Left cardiac atrium (tissue), 4 donors: ENCODE data around the gene PDZD4. TPM values are rescaled to one million over a fixed set of nuclear protein-coding genes. Genes with fewer than 3 reads are reported as not detected.
"Not testable (repeated sequence)": the region's sequence is repeated elsewhere in the genome, so short reads cannot be mapped to it uniquely, and the experiment has no call there.

Experiments
- ATAC-seq, 2 donors: fragments of 200-7000 bp; cut with Tn5 transposase; one replicate each; pipeline ENCODE4 v1.9.1; 2020; ENCODE audit warnings: mild to moderate bottlenecking in 2 of 2, moderate library complexity in 2 of 2
- DNase-seq: peaks from one replicate; pipeline ENCODE4 v3.0.0-alpha.2; 2020
- intact Hi-C, 2 donors: fragments of 100-400 bp; cut with DNase I; formaldehyde crosslinking; loops; one replicate each; pipeline versions ENCODE4 v1.14.1 to v1.15.1; 2022 to 2023
- total RNA-seq, 2 donors: library from RNA; stranded (reverse); fragmentation: NEBNext Ultra II Directional; extraction: Animal tissue kit (Norgen Biotek cat#: 25700); gene quantifications; one replicate each; pipeline ENCODE4 v1.2.1, GENCODE V29; 2021
- donor health status: DM: no; HTN: yes; CAD: no.
- donor health status: DM: no; HTN: yes; CAD: no; lungs with severe emphysema.
- donor health status: DM: yes; HTN: yes; CAD: no.
- donor health status: Dilated cardiomyopathy.

The PDZD4 gene
- total RNA-seq, 2 donors from 2014 or later = 4.0 to 4.3 TPM

- ATAC-seq = peak; percentile 19 to 25
- no peak for DNase-seq
- intact Hi-C loops = no loop called here
Observed at GRCh38 chrX:153819384-153820040, 10.8 kb downstream of the PDZD4 start.

GRCh38 chrX:153818571-153819383, 11.6 kb downstream of the PDZD4 start:
- peak; percentile 66 to 91 for ATAC-seq
- intact Hi-C loops = no loop called here
- DNase-seq = peak; percentile 48

GRCh38 chrX:153818064-153818463, 12.3 kb downstream of the PDZD4 start:
- DNase-seq, intact Hi-C loops, ATAC-seq: not testable (repeated sequence)

- ATAC-seq = no peak
- DNase-seq = no peak
- intact Hi-C loops = no loop called here
Observed at GRCh38 chrX:153816831-153817690, 13.3 kb downstream of the PDZD4 start.

- intact Hi-C loops = no loop called here
Observed at GRCh38 chrX:153814591-153815315, 15.6 kb downstream of the PDZD4 start.

GRCh38 chrX:153813161-153813560, 17.2 kb downstream of the PDZD4 start:
- intact Hi-C loops = no loop called here
- no peak for ATAC-seq

More at GRCh38 chrX:153814591-153815315, 15.6 kb downstream of the PDZD4 start:
- no peak for ATAC-seq
- DNase-seq = no peak

GRCh38 chrX:153812220-153812619, 18.1 kb downstream of the PDZD4 start:
- intact Hi-C loops = no loop called here
- DNase-seq (no peak), ATAC-seq (no peak)

More at GRCh38 chrX:153813161-153813560, 17.2 kb downstream of the PDZD4 start:
- DNase-seq = no peak

GRCh38 chrX:153807976-153808375, 22.4 kb downstream of the PDZD4 start:
- ATAC-seq = no peak
- intact Hi-C loops = no loop called here
- no peak for DNase-seq

- DNase-seq (no peak), ATAC-seq (no peak)
- intact Hi-C loops = no loop called here
Observed at GRCh38 chrX:153806999-153807575, 23.3 kb downstream of the PDZD4 start.

GRCh38 chrX:153805436-153805835, 24.9 kb downstream of the PDZD4 start:
- DNase-seq (no peak), ATAC-seq (no peak)
- intact Hi-C loops = no loop called here

- no peak for DNase-seq
- no peak for ATAC-seq
- intact Hi-C loops = no loop called here
Observed at GRCh38 chrX:153804621-153805020, 25.7 kb downstream of the PDZD4 start.

GRCh38 chrX:153804100-153804595, 26.2 kb downstream of the PDZD4 start:
- no peak for ATAC-seq
- intact Hi-C loops = no loop called here
- DNase-seq = no peak

GRCh38 chrX:153803211-153804099, 26.9 kb downstream of the PDZD4 start:
- DNase-seq = no peak
- intact Hi-C loops = no loop called here
- ATAC-seq = no peak

GRCh38 chrX:153802513-153803045, 27.8 kb downstream of the PDZD4 start:
- intact Hi-C loops = no loop called here
- ATAC-seq (no peak), DNase-seq (no peak)

- DNase-seq (no peak), ATAC-seq (no peak)
- intact Hi-C loops = no loop called here
Observed at GRCh38 chrX:153801669-153802068, 28.7 kb downstream of the PDZD4 start.

GRCh38 chrX:153800746-153801145, 29.6 kb downstream of the PDZD4 start:
- intact Hi-C loops = no loop called here
- ATAC-seq = peak in 1 of 2 donors; percentile 43

GRCh38 chrX:153800177-153800722, 30.1 kb downstream of the PDZD4 start:
- ATAC-seq = peak in 1 of 2 donors; percentile 48
- no peak for DNase-seq
- intact Hi-C loops = no loop called here

More at GRCh38 chrX:153800746-153801145, 29.6 kb downstream of the PDZD4 start:
- DNase-seq = no peak
